GM23248 (cell line): ENCODE data around the gene AARS2. TPM values are rescaled to one million over a fixed set of nuclear protein-coding genes. Genes with fewer than 3 reads are reported as not detected.

ENCODE experiments used
- DNase-seq: peaks from one replicate; pipeline ENCODE4 v3.0.0-alpha.2; 2015
- H2AFZ ChIP-seq: fragments of 200-600 bp; sonication (generic); 2 replicates; pipeline ENCODE4 v1.6.1; 2016; ENCODE audit warnings: antibody characterized with exemption
- H3F3A ChIP-seq: fragments of 200-600 bp; sonication (generic); 2 replicates; pipeline ENCODE4 v1.6.1; 2016; ENCODE audit warnings: mild to moderate bottlenecking, antibody characterized with exemption, mixed run types; ENCODE audit not compliant: insufficient read depth
- H3K27ac ChIP-seq: fragments of 200-600 bp; sonication (generic); 2 replicates; pipeline ENCODE4 v1.5.1; 2016; ENCODE audit warnings: mild to moderate bottlenecking
- H3K27me3 ChIP-seq: fragments of 200-600 bp; sonication (generic); replicated peaks from 2 replicates; pipeline ENCODE4 v1.6.1; 2016; ENCODE audit warnings: mild to moderate bottlenecking; ENCODE audit not compliant: insufficient read depth
- H3K36me3 ChIP-seq: fragments of 200-600 bp; sonication (generic); 2 replicates; pipeline ENCODE4 v1.6.1; 2016; ENCODE audit warnings: low read depth, mild to moderate bottlenecking
- H3K4me1 ChIP-seq: fragments of 200-600 bp; sonication (generic); 2 replicates; pipeline ENCODE4 v1.6.1; 2016; ENCODE audit warnings: mild to moderate bottlenecking; ENCODE audit not compliant: insufficient read depth
- H3K4me2 ChIP-seq: fragments of 200-600 bp; sonication (generic); one replicate; pipeline ENCODE4 v1.6.1; 2016; ENCODE audit warnings: mild to moderate bottlenecking; ENCODE audit not compliant: unreplicated experiment
- H3K4me3 ChIP-seq: fragments of 200-600 bp; sonication (generic); 2 replicates; pipeline ENCODE4 v1.5.1; 2016; ENCODE audit warnings: mild to moderate bottlenecking
- H3K79me2 ChIP-seq: fragments of 200-600 bp; sonication (generic); 2 replicates; pipeline ENCODE4 v1.6.1; 2016; ENCODE audit warnings: mild to moderate bottlenecking; ENCODE audit not compliant: insufficient read depth
- H3K9ac ChIP-seq: fragments of 200-600 bp; sonication (generic); 2 replicates; pipeline ENCODE4 v1.6.1; 2016; ENCODE audit warnings: mild to moderate bottlenecking
- H3K9me2 ChIP-seq: fragments of 200-600 bp; sonication (generic); 2 replicates; pipeline ENCODE4 v1.6.1; 2016; ENCODE audit warnings: mixed run types, mild to moderate bottlenecking, moderate library complexity; ENCODE audit not compliant: insufficient read depth
- H3K9me3 ChIP-seq: fragments of 200-600 bp; sonication (generic); one replicate; pipeline ENCODE4 v1.6.1; 2017; ENCODE audit warnings: low read depth
- H4K20me1 ChIP-seq: fragments of 200-600 bp; sonication (generic); 2 replicates; pipeline ENCODE4 v1.6.0; 2016; ENCODE audit not compliant: insufficient read depth
- EZH2 ChIP-seq: fragments of 200-600 bp; sonication (generic); IDR thresholded peaks from 2 replicates; pipeline ENCODE4 v1.6.1; 2018; ENCODE audit warnings: antibody characterized with exemption, mild to moderate bottlenecking; ENCODE audit not compliant: insufficient read depth, poor library complexity, severe bottlenecking
- EZH2phosphoT487 ChIP-seq: fragments of 200-600 bp; sonication (generic); IDR thresholded peaks from 2 replicates; pipeline ENCODE4 v1.6.1; 2018; ENCODE audit warnings: antibody characterized with exemption, moderate library complexity, mild to moderate bottlenecking, low read depth; ENCODE audit not compliant: insufficient read depth
- WGBS, 2 experiments: methylation state at CpG; one replicate each; pipeline ENCODE4 v1.1.6; 2015 to 2017; ENCODE audit warnings: low lambda C conversion rate in 2 of 2, low coverage in 1 of 2; ENCODE audit errors: missing lambda C conversion rate in 2 of 2; 5-methylcytosine and 5-hydroxymethylcytosine counted together
- in situ Hi-C: fragments of 300-500 bp; cut with MboI; formaldehyde crosslinking; loops from 2 replicates; pipeline ENCODE4 v1.15.0; 2020
- polyA plus RNA-seq: library from polyadenylated mRNA; unstranded; fragments of >200 nt; fragmentation: Nextera tagmentation; extraction: Ambion mirVana; gene quantifications from 2 replicates; pipeline ENCODE4 v1.2.1, GENCODE V29; 2016
- total RNA-seq: library from RNA; depleted of rRNA; stranded (reverse); fragments of >200 nt; shearing (Covaris generic); gene quantifications from 2 replicates; pipeline ENCODE4 v1.2.3, GENCODE V29; 2014

Gene AARS2
- total and polyA plus RNA-seq, 2 experiments from 2014 or later: 6.0 to 14.7 TPM

- peaks cover 37% of the 10 kb centered on the region for H3K27me3 ChIP-seq
- H3K4me3 ChIP-seq: no peak overlapping the region
- no peaks in the 10 kb centered on the region for H3K9me2 ChIP-seq
- H3K9ac ChIP-seq: no peak overlapping the region
- no peaks in the 10 kb centered on the region for H3K9me3 ChIP-seq
- no peak overlapping the region for H3K27ac ChIP-seq
- H4K20me1 ChIP-seq: no peaks in the 10 kb centered on the region
- H3K36me3 ChIP-seq: no peaks in the 10 kb centered on the region
- DNase-seq: no peak
- 74 to 75% methylated on average over 5 of the region's 5 CpGs for WGBS, 2 experiments
- no peak overlapping the region for H3K4me2 ChIP-seq
- in situ Hi-C loops: loop anchor here (5.0 kb wide), 1 partner anchor 67 kb away; the partner anchor contains the start of gene TMEM151B
- H3F3A ChIP-seq: no peaks in the 10 kb centered on the region
- no peaks in the 10 kb centered on the region for H3K79me2 ChIP-seq
- no peaks in the 10 kb centered on the region for H3K4me1 ChIP-seq
- no peak overlapping the region for H2AFZ ChIP-seq
- TF ChIP-seq EZH2phosphoT487 (no peak), EZH2 (no peak)
Measured at GRCh38 chr6:44339301-44339700, 26.2 kb upstream of the AARS2 start.

DNA sequence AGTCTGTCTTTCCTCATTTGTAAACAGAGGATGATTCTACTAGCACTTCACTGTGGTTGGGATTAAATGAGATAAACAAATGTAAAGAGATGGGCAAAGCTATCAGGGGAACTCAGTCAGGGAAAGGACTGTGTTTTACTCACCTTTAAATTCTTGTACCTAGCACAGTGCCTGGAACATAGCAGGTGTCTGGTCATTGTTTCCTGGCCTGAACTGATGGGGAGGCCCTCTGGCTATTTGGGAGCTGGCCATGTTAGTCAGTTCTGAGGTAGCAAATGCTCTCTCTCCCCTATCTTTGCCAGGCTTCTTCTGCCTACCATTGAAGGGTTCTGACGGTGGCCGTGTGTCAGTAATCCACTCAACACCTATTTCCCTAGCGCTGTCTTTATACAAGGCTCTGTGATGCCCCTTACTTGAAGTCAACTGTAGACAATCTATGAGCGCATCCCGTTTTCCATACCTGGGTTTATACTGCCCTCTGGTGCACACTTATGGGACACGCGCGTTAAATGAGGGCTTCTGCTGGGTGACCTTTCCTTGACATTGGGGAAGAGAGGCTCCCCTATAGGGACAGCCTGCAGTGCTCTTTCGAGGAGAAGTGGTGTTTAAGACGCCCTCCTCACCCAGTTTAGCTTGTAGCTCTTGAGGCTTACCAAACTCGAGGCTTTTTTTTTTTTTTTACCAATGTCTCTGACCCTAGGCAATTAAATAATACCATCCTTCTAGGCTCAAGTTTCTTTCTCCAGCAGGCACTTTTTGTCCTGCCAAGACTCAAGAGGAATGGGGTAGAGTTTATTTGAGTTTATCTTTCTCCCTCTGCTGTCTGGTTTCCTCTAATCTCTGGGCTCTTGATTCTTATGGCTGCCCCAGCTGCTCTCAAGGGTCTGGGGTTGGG, 25.3 kb upstream of the AARS2 start:
- Histone ChIP-seq H2AFZ (no peak overlapping the region), H4K20me1 (no peaks in the 10 kb centered on the region), H3F3A (no peaks in the 10 kb centered on the region), H3K27me3 (peaks cover 28% of the 10 kb centered on the region), H3K9me2 (no peaks in the 10 kb centered on the region), H3K4me2 (no peak overlapping the region), H3K9ac (no peak overlapping the region), H3K4me1 (no peaks in the 10 kb centered on the region), H3K27ac (no peak overlapping the region), H3K9me3 (no peaks in the 10 kb centered on the region), H3K36me3 (no peaks in the 10 kb centered on the region), H3K4me3 (no peak overlapping the region), H3K79me2 (no peaks in the 10 kb centered on the region)
- WGBS, 2 experiments: 1 to 3% methylated on average over 11 of the region's 11 CpGs
- in situ Hi-C loops: loop anchor here (5.0 kb wide), 1 partner anchor 66 kb away; the partner anchor contains the start of gene TMEM151B
- TF ChIP-seq EZH2phosphoT487 (no peak), EZH2 (no peak)
- DNase-seq: peak; percentile 77

DNA sequence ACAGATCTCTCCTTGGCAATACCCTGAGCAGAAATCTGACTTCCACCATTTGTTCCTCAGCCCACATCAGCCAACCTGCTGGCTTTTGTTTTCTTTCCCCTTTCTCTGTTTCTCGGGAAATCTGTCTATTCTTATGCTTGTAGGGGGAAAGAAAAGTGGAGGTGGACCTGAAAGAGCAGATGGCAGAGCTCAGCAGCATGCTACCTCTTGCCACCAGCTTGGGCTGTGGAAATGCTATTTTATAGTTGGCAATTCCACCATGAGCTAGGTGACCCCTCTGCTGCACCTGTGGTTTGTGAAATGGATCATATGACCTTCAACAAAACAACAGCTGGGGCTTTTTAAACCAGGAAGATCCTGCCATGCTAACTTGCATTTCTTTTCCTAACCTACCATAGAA, 22.5 kb upstream of the AARS2 start:
- Histone ChIP-seq H3K9me2 (no peaks in the 10 kb centered on the region), H3K27me3 (peaks cover 9% of the 10 kb centered on the region), H3K9ac (no peak overlapping the region), H3K36me3 (no peaks in the 10 kb centered on the region), H3F3A (no peaks in the 10 kb centered on the region), H3K4me1 (no peaks in the 10 kb centered on the region), H3K79me2 (no peaks in the 10 kb centered on the region), H3K27ac (no peak overlapping the region), H4K20me1 (no peaks in the 10 kb centered on the region), H2AFZ (no peak overlapping the region), H3K9me3 (no peaks in the 10 kb centered on the region), H3K4me3 (no peak overlapping the region), H3K4me2 (no peak overlapping the region)
- in situ Hi-C loops: loop anchor here (5.0 kb wide), 1 partner anchor 63 kb away; the partner anchor contains the start of gene TMEM151B
- no peak for DNase-seq
- 81 to 89% methylated on average over 1 of the region's 1 CpG for WGBS, 2 experiments
- TF ChIP-seq EZH2phosphoT487: no peak
- no peak for TF ChIP-seq EZH2

- WGBS, 2 experiments: 77 to 79% methylated on average over 5 of the region's 5 CpGs
- Histone ChIP-seq H3K4me2 (no peak overlapping the region), H3K4me3 (no peak overlapping the region), H3K9me3 (no peaks in the 10 kb centered on the region), H2AFZ (no peak overlapping the region), H3F3A (no peaks in the 10 kb centered on the region), H3K36me3 (no peaks in the 10 kb centered on the region), H4K20me1 (no peaks in the 10 kb centered on the region), H3K9ac (no peak overlapping the region), H3K9me2 (no peaks in the 10 kb centered on the region), H3K79me2 (no peaks in the 10 kb centered on the region), H3K27me3 (peaks cover 26% of the 10 kb centered on the region), H3K4me1 (no peaks in the 10 kb centered on the region), H3K27ac (no peak overlapping the region)
- in situ Hi-C loops: no loop called here
- no peak for DNase-seq
- TF ChIP-seq EZH2phosphoT487 (no peak), EZH2 (no peak)
Measured at GRCh38 chr6:44333942-44334341, 20.8 kb upstream of the AARS2 start.
